GM18951 (cell line): ENCODE data around the gene PLXNB2.
A peak's percentile ranks its signal among the peaks of the same experiment; 100 is the strongest.

Experiments
- POLR2A ChIP-seq: IDR thresholded peaks from 4 replicates; pipeline ENCODE4 v1.6.1; 2011; ENCODE audit warnings: mild to moderate bottlenecking; ENCODE audit not compliant: insufficient read length, insufficient read depth; ENCODE audit errors: extremely low read depth
- in situ Hi-C: fragments of 300-500 bp; cut with MboI; formaldehyde crosslinking; loops from one replicate; pipeline ENCODE4 v1.12.0; 2022; ENCODE audit warnings: low sequenced_read_pairs, mixed read lengths, inconsistent platforms; ENCODE audit not compliant: unreplicated experiment

PLXNB2 gene

DNA sequence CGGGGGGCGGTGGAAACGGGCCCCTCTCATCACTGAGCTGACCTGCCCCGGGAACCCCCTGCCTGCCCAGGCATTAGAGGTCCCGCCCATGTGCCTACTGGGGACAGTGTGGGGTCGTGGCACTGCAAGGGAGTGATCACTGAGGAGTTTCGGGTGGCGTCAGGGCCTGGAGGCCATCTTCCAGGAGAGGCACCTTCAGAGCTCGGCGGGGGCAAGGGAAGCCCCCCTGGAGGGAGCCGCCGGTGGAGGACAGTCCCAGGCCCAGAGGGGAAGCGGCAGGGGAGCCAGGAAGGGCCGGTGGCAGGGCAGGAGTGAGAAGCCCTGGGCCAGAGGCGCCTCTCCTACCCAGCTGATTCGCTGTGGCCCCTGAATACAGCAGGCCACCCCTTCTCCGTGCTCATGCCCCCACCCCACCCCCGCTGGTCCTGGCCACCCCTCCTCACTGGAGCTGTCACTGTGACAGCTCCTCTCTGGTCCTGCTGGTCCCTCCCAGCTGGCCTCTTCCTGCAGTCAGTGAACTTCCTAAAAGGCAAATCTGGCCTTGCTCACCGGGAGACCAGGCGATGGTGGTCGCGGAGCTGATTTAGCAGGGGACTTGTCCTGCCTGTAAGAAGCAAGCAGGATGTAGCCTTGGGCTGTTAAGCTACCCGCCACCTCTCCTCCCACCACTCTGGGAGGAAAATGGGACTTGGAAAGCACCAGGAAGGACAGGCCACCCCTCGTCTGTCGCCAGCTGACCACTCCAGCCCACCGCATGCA, 35.2 kb downstream of the PLXNB2 start:
- in situ Hi-C loops, result loop anchor here (5.0 to 10.0 kb wide), 2 partner anchors 55 to 233 kb away; partner anchors contain the start of genes DENND6B, LMF2 and NCAPH2
- no peak for TF ChIP-seq POLR2A

DNA sequence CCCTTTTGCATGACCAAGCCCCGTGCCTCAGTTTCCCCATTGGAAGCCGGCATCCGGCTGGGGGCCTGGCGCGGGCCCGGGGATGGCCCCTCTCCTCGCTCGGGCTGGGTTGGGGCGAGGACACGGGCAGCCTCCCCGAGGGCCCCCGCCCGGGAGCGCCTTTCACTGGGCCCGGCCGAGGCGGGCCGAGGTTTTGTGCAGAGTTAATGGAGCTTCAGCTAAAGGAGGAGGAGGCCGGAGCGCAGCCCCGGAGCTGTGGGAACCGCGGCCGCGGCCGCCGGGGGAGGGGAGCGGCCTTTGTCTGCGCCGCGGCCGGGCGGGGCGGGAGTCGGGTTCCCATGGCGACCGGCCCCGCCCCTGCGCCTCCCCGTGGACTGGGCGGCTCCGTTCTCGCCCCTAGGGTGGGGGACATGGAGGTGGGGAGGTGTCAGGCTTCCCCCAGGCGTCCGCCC, 35.9 kb downstream of the PLXNB2 start:
- in situ Hi-C loops, result loop anchor here (5.0 to 10.0 kb wide), 2 partner anchors 56 to 233 kb away; partner anchors contain the start of genes DENND6B, LMF2 and NCAPH2
- TF ChIP-seq POLR2A, result no peak

DNA sequence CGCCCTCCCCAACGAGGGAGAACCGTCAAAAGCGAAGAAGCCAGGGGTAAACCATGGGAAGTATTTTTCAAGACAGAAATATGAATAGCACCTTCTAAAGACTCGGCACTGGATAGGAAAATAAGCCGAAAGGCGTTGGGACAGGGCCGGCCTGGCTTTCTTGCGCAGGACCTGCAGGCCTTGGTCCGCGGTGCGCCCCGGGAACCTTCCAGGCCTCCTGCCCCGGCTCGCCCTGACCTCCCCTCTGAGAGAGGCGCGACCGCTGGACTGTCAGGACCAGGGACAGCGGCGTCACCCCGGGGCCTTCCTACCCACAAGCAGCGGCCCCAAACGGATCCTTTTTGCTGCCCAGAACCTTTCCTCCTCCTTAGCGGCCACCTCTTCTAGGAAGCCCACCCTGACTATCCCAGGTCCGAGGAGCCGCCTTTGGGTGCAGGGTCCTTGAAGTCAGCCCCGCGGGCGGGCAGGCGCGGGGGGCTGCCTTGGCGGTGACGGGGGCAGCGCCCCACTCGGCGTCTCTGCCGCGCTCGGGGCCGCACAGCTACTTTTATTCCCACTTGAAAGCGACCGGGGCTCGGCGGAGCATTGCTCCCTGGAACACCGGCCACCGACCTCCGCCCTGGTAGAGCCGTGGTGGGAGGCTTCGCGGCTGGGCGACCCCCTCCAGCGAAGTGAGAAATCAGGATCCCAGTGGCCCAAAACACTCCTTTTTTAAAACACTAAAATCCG, 36.6 kb downstream of the PLXNB2 start:
- TF ChIP-seq POLR2A, result no peak
- in situ Hi-C loops, result loop anchor here (5.0 to 10.0 kb wide), 2 partner anchors 56 to 234 kb away; partner anchors contain the start of genes DENND6B, LMF2 and NCAPH2

DNA sequence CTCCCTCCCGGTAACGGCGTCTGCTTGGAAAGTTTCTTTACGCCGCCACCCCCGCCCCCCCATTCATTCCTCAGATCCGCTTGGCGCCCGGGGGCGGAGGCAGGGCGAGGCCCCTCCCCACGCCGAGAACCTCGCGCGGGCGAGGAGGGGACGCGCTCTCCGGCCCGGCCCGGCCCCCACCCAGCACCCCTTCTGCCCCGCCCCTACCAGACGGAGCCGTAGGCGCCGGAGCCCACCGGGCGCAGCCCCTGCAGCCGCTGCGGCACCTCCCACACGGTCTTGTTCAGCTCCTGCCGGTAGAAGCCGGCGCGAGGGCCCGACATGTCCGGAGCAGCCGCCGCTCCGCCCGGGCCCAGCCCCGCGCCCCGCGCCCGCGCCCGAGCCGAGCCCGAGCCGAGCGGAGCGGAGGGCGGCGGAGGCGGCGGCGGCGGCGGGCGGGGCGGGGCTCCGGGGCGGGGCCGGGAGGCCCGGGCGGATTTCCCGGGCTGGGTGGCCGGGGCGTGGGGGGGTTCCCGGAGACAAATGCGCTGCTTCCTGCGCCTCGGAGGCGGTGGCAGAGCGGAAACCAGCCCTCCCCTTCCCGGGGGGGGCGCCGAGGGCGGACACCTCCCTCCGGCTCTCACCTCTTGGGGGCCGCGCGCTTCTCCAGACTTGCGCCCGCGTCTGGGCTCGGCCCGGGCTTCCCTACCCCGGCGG, 37.3 kb downstream of the PLXNB2 start, which contains the start of gene MAPK11:
TSS of gene MAPK11 (minus strand) at position 411 of the 696 bp plus-strand sequence. CDS start at position 323, 88 bp downstream.
- in situ Hi-C loops, result loop anchor here (5.0 to 10.0 kb wide), 2 partner anchors 57 to 235 kb away; partner anchors contain the start of genes DENND6B, LMF2 and NCAPH2

GRCh38 chr22:50269573-50269969, 37.9 kb downstream of the PLXNB2 start:
- in situ Hi-C loops, result no loop called here
- no peak for TF ChIP-seq POLR2A

More for the DNA sequence above, 37.3 kb downstream of the PLXNB2 start, which contains the start of gene MAPK11:
- peak; percentile 24 for TF ChIP-seq POLR2A

DNA sequence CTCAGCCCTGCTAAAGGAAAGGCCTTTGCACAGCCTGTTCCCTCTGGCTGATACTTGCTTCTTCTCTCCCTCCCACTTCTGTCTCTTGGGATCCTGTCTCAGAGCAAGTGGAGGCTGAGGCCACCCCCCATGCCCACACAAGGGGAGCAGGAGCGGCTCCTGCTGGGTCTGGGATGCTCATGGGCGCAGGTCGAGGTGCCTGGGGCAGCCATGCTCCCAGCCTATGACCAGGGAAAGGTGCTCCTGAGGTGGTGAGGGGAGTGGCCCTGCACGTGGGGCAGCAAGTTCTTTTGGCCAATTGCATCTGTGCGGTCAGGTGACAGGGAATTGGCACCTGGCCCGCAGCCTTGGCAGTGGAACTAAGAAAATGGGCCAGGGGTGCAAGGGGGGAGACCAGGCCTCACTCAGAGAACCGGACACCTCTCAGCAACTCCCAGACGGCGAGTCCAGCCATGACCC, 38.8 kb downstream of the PLXNB2 start:
- in situ Hi-C loops, result no loop called here
- TF ChIP-seq POLR2A, result no peak

DNA sequence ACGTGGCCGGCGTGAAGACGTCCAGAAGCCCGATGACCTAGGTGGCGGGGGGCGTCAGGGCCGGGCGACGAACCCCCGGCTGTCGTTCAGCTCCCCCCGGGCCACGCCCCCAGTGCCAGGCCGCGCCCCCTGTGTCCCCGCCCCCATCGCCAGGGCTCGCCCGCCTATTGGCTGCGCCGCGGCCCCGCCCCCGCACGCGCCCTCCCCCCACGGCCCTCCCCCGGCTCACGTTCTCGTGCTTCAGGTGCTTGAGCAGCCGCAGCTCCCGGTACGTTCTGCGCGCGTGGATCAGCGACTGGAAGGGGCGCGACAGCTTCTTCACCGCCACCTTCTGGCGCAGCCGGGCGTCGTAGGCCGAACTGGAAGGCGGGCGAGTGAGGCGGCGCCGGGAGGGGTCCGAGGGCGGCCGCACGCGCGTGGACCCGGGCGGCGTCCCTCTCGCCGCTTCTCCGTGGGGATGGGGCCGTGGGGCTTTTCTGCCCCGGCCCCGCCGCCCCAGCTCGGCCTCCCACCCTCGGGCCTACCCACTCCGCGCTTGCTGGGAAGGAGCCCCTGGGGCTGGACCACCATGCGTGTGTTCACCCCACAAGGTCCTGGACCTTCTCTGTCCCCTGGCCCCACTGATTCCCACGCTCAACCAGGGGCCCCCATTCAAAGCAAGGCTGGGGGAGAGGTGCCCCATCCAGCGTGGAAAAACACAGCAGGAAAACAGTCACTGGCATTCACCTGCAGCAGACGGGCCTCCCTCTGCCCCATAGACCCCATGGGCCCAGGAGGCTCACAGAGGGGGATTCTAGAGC, 39.7 kb downstream of the PLXNB2 start:
- in situ Hi-C loops, result no loop called here
- no peak for TF ChIP-seq POLR2A

DNA sequence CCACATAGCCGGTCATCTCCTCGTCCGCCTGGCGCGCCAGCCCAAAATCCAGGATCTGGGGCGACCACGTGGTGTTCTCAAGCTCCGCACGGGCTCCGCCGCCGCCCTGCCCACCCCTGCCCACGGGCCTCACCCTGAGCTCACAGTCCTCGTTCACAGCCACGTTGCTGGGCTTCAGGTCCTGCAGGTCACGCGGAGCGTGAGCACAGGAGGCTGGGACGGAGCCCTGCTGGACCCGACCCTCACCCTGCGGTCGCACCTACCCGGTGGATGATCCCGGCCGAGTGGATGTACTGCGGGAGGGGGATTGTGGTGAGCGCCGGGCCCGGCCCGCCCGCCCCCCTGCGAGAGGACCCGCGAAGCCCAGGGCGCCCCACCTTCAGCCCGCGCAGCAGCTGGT, 40.5 kb downstream of the PLXNB2 start:
- in situ Hi-C loops, result no loop called here
- no peak for TF ChIP-seq POLR2A

DNA sequence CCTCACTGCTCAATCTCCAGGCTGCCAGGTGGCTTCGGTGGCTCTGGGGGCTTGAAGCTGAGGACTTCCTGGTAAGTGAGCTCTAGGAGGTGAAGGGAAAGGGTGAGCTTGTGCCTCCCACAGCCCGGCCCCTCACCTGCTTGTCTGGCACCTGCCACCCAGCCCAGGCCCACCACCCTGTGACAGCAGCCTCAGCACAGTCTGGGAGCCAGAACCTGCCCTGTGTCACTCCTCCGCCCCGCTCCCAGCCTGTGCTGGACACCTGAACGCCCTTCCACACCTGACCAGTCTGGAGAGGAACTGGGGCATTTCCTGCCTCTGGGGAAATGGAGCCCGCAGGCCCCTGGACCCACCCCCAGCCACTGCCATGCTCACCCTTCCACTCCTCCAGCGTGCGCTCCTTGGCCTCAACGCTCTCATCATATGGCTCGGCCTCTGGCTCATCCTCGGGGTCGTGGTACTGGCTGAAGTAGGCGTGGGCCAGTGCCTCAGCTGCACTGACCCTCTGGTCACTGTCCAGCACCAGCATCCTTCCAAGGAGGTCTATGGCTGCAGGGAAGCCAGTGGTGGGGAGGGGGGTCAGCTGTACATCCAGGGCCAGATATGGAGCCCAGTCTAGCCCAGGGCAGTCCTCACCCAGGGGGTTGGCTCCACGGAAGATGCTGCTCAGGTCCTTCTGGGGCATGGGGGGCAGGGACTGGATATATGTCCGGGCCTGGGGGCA, 42.3 kb downstream of the PLXNB2 start:
- in situ Hi-C loops, result no loop called here
- no peak for TF ChIP-seq POLR2A

DNA sequence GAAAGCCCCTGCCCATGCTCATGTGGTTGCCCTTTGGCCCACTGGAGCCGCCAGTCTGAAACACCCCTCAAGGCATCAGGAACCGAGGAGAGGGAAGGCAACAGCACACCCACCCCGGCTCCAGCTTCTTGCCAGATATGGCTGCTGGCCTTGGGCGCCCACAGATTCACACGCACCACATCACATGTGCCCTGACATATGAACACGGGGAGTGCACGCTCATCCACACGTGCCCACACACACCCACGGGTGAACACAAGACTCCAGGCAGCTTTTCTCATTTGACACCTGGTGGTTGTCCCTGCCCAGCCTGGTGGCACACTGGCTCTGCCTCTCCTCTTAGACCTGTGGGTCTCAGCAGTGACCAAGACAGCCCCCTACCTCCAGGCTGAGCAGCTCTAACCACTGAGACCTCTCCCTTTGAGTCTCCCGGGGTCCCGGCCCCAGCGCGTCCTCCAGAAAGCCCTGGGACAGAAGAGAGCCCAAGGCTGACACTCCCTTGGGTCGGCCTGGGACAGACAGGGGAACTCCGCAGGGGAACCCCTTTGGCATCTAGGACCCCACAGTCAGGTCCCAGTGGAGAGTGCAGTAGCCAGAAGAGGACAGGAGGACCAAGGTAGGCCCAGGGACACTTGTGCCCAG, 43.2 kb downstream of the PLXNB2 start:
- no peak for TF ChIP-seq POLR2A
- in situ Hi-C loops, result no loop called here

DNA sequence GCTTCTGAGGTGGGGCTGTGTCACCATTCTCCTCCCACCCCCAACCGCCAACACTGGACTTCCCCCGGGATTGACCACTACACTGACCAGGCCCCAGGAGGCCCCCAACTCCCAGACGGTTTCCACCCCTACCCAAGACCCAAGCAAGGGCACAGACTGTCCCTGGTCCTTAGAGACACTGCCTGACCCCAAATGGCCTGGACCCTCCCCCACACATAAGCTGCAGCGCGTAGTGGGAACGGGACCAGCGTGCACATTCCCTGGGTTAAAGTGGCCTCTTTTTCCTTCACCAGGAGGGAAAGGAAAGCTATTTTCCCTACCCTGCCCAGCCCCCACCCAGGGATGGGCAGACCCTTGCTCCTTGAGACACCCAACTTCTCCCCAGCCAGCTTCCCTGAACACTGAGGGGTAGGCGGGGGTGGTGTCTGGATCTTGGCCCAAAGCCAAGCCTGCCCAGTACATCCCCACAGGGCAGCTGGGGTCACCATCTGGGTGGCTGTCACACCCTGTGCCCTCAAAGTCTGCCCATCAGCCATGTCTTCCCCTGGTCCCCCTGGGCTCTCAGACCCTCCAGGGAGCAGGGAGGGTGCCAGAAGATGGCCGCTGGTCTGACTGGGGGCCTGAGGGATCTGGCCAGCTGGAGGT, 44.4 kb downstream of the PLXNB2 start:
- in situ Hi-C loops, result no loop called here
- no peak for TF ChIP-seq POLR2A
